GM12892 (cell line): ENCODE measurements around the gene CBX4.

Experiments used
- POLR2A ChIP-seq: IDR thresholded peaks from 2 replicates; pipeline ENCODE4 v1.6.1; 2011; ENCODE audit warnings: low read depth, low read length, control low read depth
- POLR2AphosphoS5 ChIP-seq: IDR thresholded peaks from 2 replicates; pipeline ENCODE4 v1.6.1; 2011; ENCODE audit warnings: low read depth, low read length, control low read depth
- TAF1 ChIP-seq: IDR thresholded peaks from 2 replicates; pipeline ENCODE4 v1.6.1; 2011; ENCODE audit warnings: low read depth, mild to moderate bottlenecking, control low read depth, low read length, borderline replicate concordance

DNA sequence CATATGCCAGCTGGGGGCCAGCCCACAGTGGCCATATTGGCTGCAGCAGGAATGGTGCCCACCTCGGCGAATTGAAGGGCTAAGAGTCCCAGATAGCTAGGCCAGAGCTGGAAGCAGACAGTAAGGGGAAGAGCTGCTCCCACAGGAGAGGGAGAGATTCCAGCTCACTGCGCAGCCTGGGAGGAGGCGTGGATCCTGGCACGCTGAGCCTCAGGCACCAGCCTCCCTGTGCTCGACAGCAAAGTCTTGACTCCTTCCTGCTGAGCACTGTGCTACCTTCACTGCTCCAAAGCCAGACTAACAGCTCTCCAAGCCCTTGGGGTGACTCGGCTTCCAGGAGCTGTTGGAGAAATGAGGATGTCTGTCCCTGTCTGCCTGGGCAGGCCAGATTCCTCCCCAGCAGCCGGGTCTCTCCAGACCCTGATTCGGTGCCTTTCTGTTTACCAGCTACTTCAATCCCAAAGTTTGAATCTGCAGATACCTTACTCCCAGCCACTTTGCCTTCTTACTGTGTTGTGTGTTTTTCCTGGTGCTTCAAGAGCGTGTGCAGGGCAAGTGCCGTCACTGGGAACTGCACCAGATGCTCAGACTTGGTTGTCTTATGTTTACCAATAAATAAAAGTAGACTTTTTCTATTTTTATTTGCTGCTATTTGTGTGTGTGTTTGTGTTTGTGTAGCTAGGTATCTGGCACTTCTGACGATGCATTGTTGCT lies 52.2 kb downstream of the CBX4 start:
- no peak for TF ChIP-seq POLR2A
- TF ChIP-seq POLR2AphosphoS5, result no peak
- no peak for TF ChIP-seq TAF1
